ENCODE data around the gene PCNP. TPM values are rescaled to one million over a fixed set of nuclear protein-coding genes. Genes with fewer than 3 reads are reported as not detected.
"Not testable (repeated sequence)": the region's sequence is repeated elsewhere in the genome, so short reads cannot be mapped to it uniquely, and the experiment has no call there.

Gene PCNP
- total and polyA plus RNA-seq, 2 donors = 52.2 to 159 TPM

GRCh38 chr3:101532783-101533602 is 41.0 kb upstream of the PCNP start:
- no peaks in the 10 kb centered on the region for H3K36me3 ChIP-seq (ENCODE audit: control insufficient read depth in 2 of 2, insufficient read depth in 2 of 2, low read length in 1 of 2)
- DNase-seq (ENCODE audit: low read depth in 6 of 9, low spot score in 9 of 9) = no peak
- WGBS = 95% methylated on average over 9 of the region's 9 CpGs
- no peak overlapping the region for H3K4me3 ChIP-seq (ENCODE audit: low read length in 2 of 2)
- H3K4me1 ChIP-seq (ENCODE audit: control insufficient read depth in 2 of 2, insufficient read depth in 2 of 2, low read length in 2 of 2) = peaks cover 0 to 2% of the 10 kb centered on the region in 2 donors
- H3K27ac ChIP-seq (ENCODE audit: low read depth in 1 of 2, low read length in 1 of 2) = no peak overlapping the region
- no peaks in the 10 kb centered on the region for H3K27me3 ChIP-seq (ENCODE audit: control insufficient read depth in 2 of 2, insufficient read depth in 1 of 2, low read length in 1 of 2)
- H3K9me3 ChIP-seq (ENCODE audit: control insufficient read depth in 2 of 2, insufficient read depth in 1 of 2, low read length in 1 of 2) = no peaks in the 10 kb centered on the region

- no peaks in the 10 kb centered on the region for H3K27me3 ChIP-seq (ENCODE audit: control insufficient read depth in 2 of 2, insufficient read depth in 1 of 2, low read length in 1 of 2)
- 95% methylated on average over 1 of the region's 1 CpG for WGBS
- peaks cover 0 to 2% of the 10 kb centered on the region in 2 donors for H3K4me1 ChIP-seq (ENCODE audit: control insufficient read depth in 2 of 2, insufficient read depth in 2 of 2, low read length in 2 of 2)
- DNase-seq (ENCODE audit: low read depth in 6 of 9, low spot score in 9 of 9) = no peak
- no peak overlapping the region for H3K4me3 ChIP-seq (ENCODE audit: low read length in 2 of 2)
- no peaks in the 10 kb centered on the region for H3K36me3 ChIP-seq (ENCODE audit: control insufficient read depth in 2 of 2, insufficient read depth in 2 of 2, low read length in 1 of 2)
- H3K27ac ChIP-seq (ENCODE audit: low read depth in 1 of 2, low read length in 1 of 2) = no peak overlapping the region
- no peaks in the 10 kb centered on the region for H3K9me3 ChIP-seq (ENCODE audit: control insufficient read depth in 2 of 2, insufficient read depth in 1 of 2, low read length in 1 of 2)
Measured at GRCh38 chr3:101533603-101533968, 40.4 kb upstream of the PCNP start.

- no peak overlapping the region for H3K27ac ChIP-seq (ENCODE audit: low read depth in 1 of 2, low read length in 1 of 2)
- H3K4me3 ChIP-seq (ENCODE audit: low read length in 2 of 2) = no peak overlapping the region
- H3K27me3 ChIP-seq (ENCODE audit: control insufficient read depth in 2 of 2, insufficient read depth in 1 of 2, low read length in 1 of 2) = no peaks in the 10 kb centered on the region
- H3K9me3 ChIP-seq (ENCODE audit: control insufficient read depth in 2 of 2, insufficient read depth in 1 of 2, low read length in 1 of 2) = no peaks in the 10 kb centered on the region
- WGBS = 83% methylated on average over 5 of the region's 5 CpGs
- H3K36me3 ChIP-seq (ENCODE audit: control insufficient read depth in 2 of 2, insufficient read depth in 2 of 2, low read length in 1 of 2) = no peaks in the 10 kb centered on the region
- DNase-seq (ENCODE audit: low read depth in 6 of 9, low spot score in 9 of 9) = no peak
- H3K4me1 ChIP-seq (ENCODE audit: control insufficient read depth in 2 of 2, insufficient read depth in 2 of 2, low read length in 2 of 2) = peaks cover 0 to 2% of the 10 kb centered on the region in 2 donors
Measured at GRCh38 chr3:101535221-101535620, 38.8 kb upstream of the PCNP start.

DNA sequence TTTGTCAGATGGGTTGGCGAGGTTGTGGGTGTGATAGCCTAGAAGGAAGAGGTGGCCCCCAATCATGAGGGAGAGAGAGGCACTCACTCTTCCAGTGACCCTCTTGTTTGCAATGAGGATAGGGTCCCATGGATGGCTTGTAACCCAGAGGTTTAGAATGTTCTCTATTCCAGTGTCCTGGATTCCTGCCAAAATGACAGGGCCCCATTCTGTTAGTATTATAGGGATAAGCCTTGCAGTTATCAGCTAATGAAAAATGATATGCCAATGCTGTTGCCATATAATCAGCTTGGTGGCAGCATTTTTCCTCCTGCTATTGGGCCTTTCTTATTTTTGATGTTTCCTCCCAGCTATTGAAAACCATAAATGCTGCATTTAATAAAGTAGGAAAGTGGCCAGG is 37.7 kb upstream of the PCNP start:
- Histone ChIP-seq H3K27ac (ENCODE audit: low read depth in 1 of 2, low read length in 1 of 2) (no peak overlapping the region), H3K36me3 (ENCODE audit: control insufficient read depth in 2 of 2, insufficient read depth in 2 of 2, low read length in 1 of 2) (no peaks in the 10 kb centered on the region), H3K27me3 (ENCODE audit: control insufficient read depth in 2 of 2, insufficient read depth in 1 of 2, low read length in 1 of 2) (no peaks in the 10 kb centered on the region), H3K9me3 (ENCODE audit: control insufficient read depth in 2 of 2, insufficient read depth in 1 of 2, low read length in 1 of 2) (no peaks in the 10 kb centered on the region), H3K4me1 (ENCODE audit: control insufficient read depth in 2 of 2, insufficient read depth in 2 of 2, low read length in 2 of 2) (no peaks in the 10 kb centered on the region), H3K4me3 (ENCODE audit: low read length in 2 of 2) (no peak overlapping the region)
- DNase-seq (ENCODE audit: low read depth in 6 of 9, low spot score in 9 of 9) = no peak
- WGBS = 100% methylated on average over 1 of the region's 1 CpG

GRCh38 chr3:101536955-101537354 is 37.0 kb upstream of the PCNP start:
- not testable (repeated sequence) for H3K4me3 ChIP-seq (ENCODE audit: low read length in 2 of 2); H3K9me3 ChIP-seq (ENCODE audit: control insufficient read depth in 2 of 2, insufficient read depth in 1 of 2, low read length in 1 of 2); H3K36me3 ChIP-seq (ENCODE audit: control insufficient read depth in 2 of 2, insufficient read depth in 2 of 2, low read length in 1 of 2); H3K27ac ChIP-seq (ENCODE audit: low read depth in 1 of 2, low read length in 1 of 2); DNase-seq (ENCODE audit: low read depth in 6 of 9, low spot score in 9 of 9); H3K27me3 ChIP-seq (ENCODE audit: control insufficient read depth in 2 of 2, insufficient read depth in 1 of 2, low read length in 1 of 2); H3K4me1 ChIP-seq (ENCODE audit: control insufficient read depth in 2 of 2, insufficient read depth in 2 of 2, low read length in 2 of 2)
- WGBS = 55% methylated on average over 1 of the region's 1 CpG

- Histone ChIP-seq H3K9me3 (ENCODE audit: control insufficient read depth in 2 of 2, insufficient read depth in 1 of 2, low read length in 1 of 2) (no peaks in the 10 kb centered on the region), H3K4me3 (ENCODE audit: low read length in 2 of 2) (no peak overlapping the region), H3K27me3 (ENCODE audit: control insufficient read depth in 2 of 2, insufficient read depth in 1 of 2, low read length in 1 of 2) (no peaks in the 10 kb centered on the region), H3K36me3 (ENCODE audit: control insufficient read depth in 2 of 2, insufficient read depth in 2 of 2, low read length in 1 of 2) (no peaks in the 10 kb centered on the region), H3K27ac (ENCODE audit: low read depth in 1 of 2, low read length in 1 of 2) (no peak overlapping the region), H3K4me1 (ENCODE audit: control insufficient read depth in 2 of 2, insufficient read depth in 2 of 2, low read length in 2 of 2) (no peaks in the 10 kb centered on the region)
- peak in 1 of 9 donors; percentile 33 for DNase-seq (ENCODE audit: low read depth in 6 of 9, low spot score in 9 of 9)
Measured at GRCh38 chr3:101542957-101543356, 31.0 kb upstream of the PCNP start.

DNA sequence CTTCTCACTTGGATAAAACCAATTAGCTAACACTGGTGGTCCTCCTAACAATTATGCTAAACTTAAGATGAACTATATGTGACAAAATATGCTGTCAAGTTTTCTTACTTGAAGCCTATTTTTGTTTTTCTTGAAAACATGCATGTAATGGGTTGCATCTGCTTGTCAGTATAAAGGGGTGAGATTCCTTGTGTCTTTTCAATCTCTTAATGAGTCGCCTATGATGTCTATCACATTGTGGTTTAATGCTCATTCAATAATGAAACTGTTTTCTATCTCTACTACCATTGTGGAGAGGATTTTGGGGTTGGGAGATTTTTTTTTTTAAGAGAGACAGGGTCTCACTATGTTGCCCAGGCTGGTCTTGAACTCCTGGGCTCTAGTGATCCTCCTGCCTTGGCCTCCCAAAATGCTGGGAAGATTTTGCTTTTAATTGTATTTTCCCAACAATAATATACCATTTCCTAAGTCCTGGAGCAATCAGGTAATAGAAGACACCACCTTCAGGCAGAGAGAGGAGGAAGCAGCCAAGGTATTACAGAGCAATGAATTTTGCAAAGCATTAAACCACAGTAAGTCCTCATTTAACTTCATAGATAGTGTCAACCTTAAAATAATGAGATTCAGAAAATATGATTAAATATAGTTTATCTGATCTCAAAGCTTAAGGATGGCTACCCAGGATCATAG is 29.7 kb upstream of the PCNP start:
- no peak for DNase-seq (ENCODE audit: low read depth in 6 of 9, low spot score in 9 of 9)
- no peak overlapping the region for H3K27ac ChIP-seq (ENCODE audit: low read depth in 1 of 2, low read length in 1 of 2)
- 93% methylated on average over 1 of the region's 1 CpG for WGBS
- no peaks in the 10 kb centered on the region for H3K27me3 ChIP-seq (ENCODE audit: control insufficient read depth in 2 of 2, insufficient read depth in 1 of 2, low read length in 1 of 2)
- no peaks in the 10 kb centered on the region for H3K9me3 ChIP-seq (ENCODE audit: control insufficient read depth in 2 of 2, insufficient read depth in 1 of 2, low read length in 1 of 2)
- no peaks in the 10 kb centered on the region for H3K36me3 ChIP-seq (ENCODE audit: control insufficient read depth in 2 of 2, insufficient read depth in 2 of 2, low read length in 1 of 2)
- H3K4me1 ChIP-seq (ENCODE audit: control insufficient read depth in 2 of 2, insufficient read depth in 2 of 2, low read length in 2 of 2) = no peaks in the 10 kb centered on the region
- no peak overlapping the region for H3K4me3 ChIP-seq (ENCODE audit: low read length in 2 of 2)

GRCh38 chr3:101548527-101549105 is 25.4 kb upstream of the PCNP start:
- no peak overlapping the region for H3K27ac ChIP-seq (ENCODE audit: low read depth in 1 of 2, low read length in 1 of 2)
- H3K9me3 ChIP-seq (ENCODE audit: control insufficient read depth in 2 of 2, insufficient read depth in 1 of 2, low read length in 1 of 2) = peaks cover 0 to 2% of the 10 kb centered on the region in 2 donors
- H3K4me3 ChIP-seq (ENCODE audit: low read length in 2 of 2) = no peak overlapping the region
- no peaks in the 10 kb centered on the region for H3K4me1 ChIP-seq (ENCODE audit: control insufficient read depth in 2 of 2, insufficient read depth in 2 of 2, low read length in 2 of 2)
- H3K27me3 ChIP-seq (ENCODE audit: control insufficient read depth in 2 of 2, insufficient read depth in 1 of 2, low read length in 1 of 2) = no peaks in the 10 kb centered on the region
- WGBS = 90% methylated on average over 2 of the region's 2 CpGs
- no peaks in the 10 kb centered on the region for H3K36me3 ChIP-seq (ENCODE audit: control insufficient read depth in 2 of 2, insufficient read depth in 2 of 2, low read length in 1 of 2)
- no peak for DNase-seq (ENCODE audit: low read depth in 6 of 9, low spot score in 9 of 9)

GRCh38 chr3:101549473-101549872 is 24.5 kb upstream of the PCNP start:
- H3K4me1 ChIP-seq (ENCODE audit: control insufficient read depth in 2 of 2, insufficient read depth in 2 of 2, low read length in 2 of 2) = no peaks in the 10 kb centered on the region
- no peaks in the 10 kb centered on the region for H3K36me3 ChIP-seq (ENCODE audit: control insufficient read depth in 2 of 2, insufficient read depth in 2 of 2, low read length in 1 of 2)
- DNase-seq (ENCODE audit: low read depth in 6 of 9, low spot score in 9 of 9) = no peak
- no peaks in the 10 kb centered on the region for H3K27me3 ChIP-seq (ENCODE audit: control insufficient read depth in 2 of 2, insufficient read depth in 1 of 2, low read length in 1 of 2)
- peaks cover 0 to 2% of the 10 kb centered on the region in 2 donors for H3K9me3 ChIP-seq (ENCODE audit: control insufficient read depth in 2 of 2, insufficient read depth in 1 of 2, low read length in 1 of 2)
- no peak overlapping the region for H3K4me3 ChIP-seq (ENCODE audit: low read length in 2 of 2)
- 86% methylated on average over 1 of the region's 1 CpG for WGBS
- H3K27ac ChIP-seq (ENCODE audit: low read depth in 1 of 2, low read length in 1 of 2) = no peak overlapping the region
